ENCODE data around the gene PAQR9. TPM values are rescaled to one million over a fixed set of nuclear protein-coding genes. Genes with fewer than 3 reads are reported as not detected.

PAQR9 gene
- total RNA-seq, 5 donors from 2014 or later (not counting 1 experiment from before 2014, with no cell fraction given): not detected

- DNase-seq: no peak
- H3K4me3 ChIP-seq (ENCODE audit: control insufficient read depth in 1 of 2, extremely low read depth in 1 of 2, low read length in 1 of 2): no peak overlapping the region
- peaks cover 0 to 2% of the 10 kb centered on the region in 2 experiments for H3K27me3 ChIP-seq (replicated peaks in 1 of 2; ENCODE audit: control insufficient read depth in 2 of 2, extremely low read depth in 1 of 2, insufficient read depth in 2 of 2, low read length in 1 of 2)
- no peak overlapping the region for H3K4me3 Mint-ChIP-seq
- no peaks in the 10 kb centered on the region for H3K9me3 ChIP-seq
- no peaks in the 10 kb centered on the region for H3K4me1 ChIP-seq (ENCODE audit: control insufficient read depth in 1 of 2, extremely low read depth in 1 of 2, insufficient read depth in 2 of 2, low read length in 2 of 2)
- H3K4me1 Mint-ChIP-seq: no peaks in the 10 kb centered on the region
- peaks cover 15 to 20% of the 10 kb centered on the region in 2 donors for H3K27me3 Mint-ChIP-seq
- no peaks in the 10 kb centered on the region for H3K36me3 ChIP-seq (ENCODE audit: control insufficient read depth in 2 of 2, extremely low read depth in 1 of 2, insufficient read depth in 1 of 2, low read length in 1 of 2)
- CTCF ChIA-PET: interaction anchor here in 1 of 2 donors (0.6 kb wide), 1 partner anchor 949 kb away, joined by 3 read pairs; no protein-coding TSS in a partner anchor
- no peak overlapping the region for H3K27ac ChIP-seq (ENCODE audit: low read length)
- no peaks in the 10 kb centered on the region for H3K36me3 Mint-ChIP-seq
- POLR2A ChIA-PET: interaction anchor here in 1 of 2 donors (0.6 kb wide), 2 partner anchors 290 to 1480 kb away, joined by 3 to 5 read pairs; no protein-coding TSS in a partner anchor
- ATAC-seq (replicated peaks in 1 of 4): no peak
- H3K27ac Mint-ChIP-seq: no peak overlapping the region
- no CpG with 5 or more reads among the region's 3 CpGs for WGBS (ENCODE audit: insufficient coverage)
- no peaks in the 10 kb centered on the region for H3K9me3 Mint-ChIP-seq
These were observed 17.6 kb upstream of the PAQR9 start for GRCh38 chr3:142981108-142981507.

- no peak overlapping the region for H3K4me3 ChIP-seq (ENCODE audit: control insufficient read depth in 1 of 2, extremely low read depth in 1 of 2, low read length in 1 of 2)
- Mint-ChIP-seq H3K27me3 (peaks cover 22 to 31% of the 10 kb centered on the region in 2 donors), H3K36me3 (no peaks in the 10 kb centered on the region), H3K27ac (no peak overlapping the region), H3K4me3 (no peak overlapping the region), H3K9me3 (no peaks in the 10 kb centered on the region), H3K4me1 (no peaks in the 10 kb centered on the region)
- ATAC-seq (replicated peaks in 1 of 4): no peak
- H3K27me3 ChIP-seq (replicated peaks in 1 of 2; ENCODE audit: control insufficient read depth in 2 of 2, extremely low read depth in 1 of 2, insufficient read depth in 2 of 2, low read length in 1 of 2): peaks cover 0 to 12% of the 10 kb centered on the region in 2 experiments
- WGBS (ENCODE audit: insufficient coverage): no CpG with 5 or more reads among the region's 1 CpG
- no peaks in the 10 kb centered on the region for H3K36me3 ChIP-seq (ENCODE audit: control insufficient read depth in 2 of 2, extremely low read depth in 1 of 2, insufficient read depth in 1 of 2, low read length in 1 of 2)
- ChIA-PET CTCF (no interaction called here), POLR2A (no interaction called here)
- no peak for DNase-seq
- H3K4me1 ChIP-seq (ENCODE audit: control insufficient read depth in 1 of 2, extremely low read depth in 1 of 2, insufficient read depth in 2 of 2, low read length in 2 of 2): no peaks in the 10 kb centered on the region
- H3K9me3 ChIP-seq: no peaks in the 10 kb centered on the region
- no peak overlapping the region for H3K27ac ChIP-seq (ENCODE audit: low read length)
These were observed 13.9 kb upstream of the PAQR9 start for GRCh38 chr3:142977399-142977728.

- Histone ChIP-seq H3K27me3 (replicated peaks in 1 of 2; ENCODE audit: control insufficient read depth in 2 of 2, extremely low read depth in 1 of 2, insufficient read depth in 2 of 2, low read length in 1 of 2) (peaks cover 0 to 16% of the 10 kb centered on the region in 2 experiments), H3K36me3 (ENCODE audit: control insufficient read depth in 2 of 2, extremely low read depth in 1 of 2, insufficient read depth in 1 of 2, low read length in 1 of 2) (no peaks in the 10 kb centered on the region), H3K4me1 (ENCODE audit: control insufficient read depth in 1 of 2, extremely low read depth in 1 of 2, insufficient read depth in 2 of 2, low read length in 2 of 2) (no peaks in the 10 kb centered on the region), H3K27ac (ENCODE audit: low read length) (no peak overlapping the region), H3K9me3 (no peaks in the 10 kb centered on the region), H3K4me3 (ENCODE audit: control insufficient read depth in 1 of 2, extremely low read depth in 1 of 2, low read length in 1 of 2) (no peak overlapping the region)
- ChIA-PET POLR2A (no interaction called here), CTCF (no interaction called here)
- H3K27ac Mint-ChIP-seq: no peak overlapping the region
- 13% methylated on average over 1 of the region's 8 CpGs for WGBS (ENCODE audit: insufficient coverage)
- DNase-seq (no peak), ATAC-seq (replicated peaks in 1 of 4) (no peak)
- no peaks in the 10 kb centered on the region for H3K4me1 Mint-ChIP-seq
- H3K4me3 Mint-ChIP-seq: no peak overlapping the region
- peaks cover 24 to 31% of the 10 kb centered on the region in 2 donors for H3K27me3 Mint-ChIP-seq
- no peaks in the 10 kb centered on the region for H3K36me3 Mint-ChIP-seq
- H3K9me3 Mint-ChIP-seq: no peaks in the 10 kb centered on the region
These were observed 13.3 kb upstream of the PAQR9 start for GRCh38 chr3:142976621-142977398.

GRCh38 chr3:142975316-142975995, 12.0 kb upstream of the PAQR9 start:
- Mint-ChIP-seq H3K36me3 (no peaks in the 10 kb centered on the region), H3K4me3 (no peak overlapping the region), H3K27ac (no peak overlapping the region), H3K4me1 (no peaks in the 10 kb centered on the region), H3K9me3 (no peaks in the 10 kb centered on the region), H3K27me3 (peaks cover 29 to 33% of the 10 kb centered on the region in 2 donors)
- no peaks in the 10 kb centered on the region for H3K36me3 ChIP-seq (ENCODE audit: control insufficient read depth in 2 of 2, extremely low read depth in 1 of 2, insufficient read depth in 1 of 2, low read length in 1 of 2)
- ChIA-PET POLR2A (no interaction called here), CTCF (no interaction called here)
- DNase-seq (no peak), ATAC-seq (replicated peaks in 1 of 4) (no peak)
- H3K9me3 ChIP-seq: no peaks in the 10 kb centered on the region
- no peaks in the 10 kb centered on the region for H3K4me1 ChIP-seq (ENCODE audit: control insufficient read depth in 1 of 2, extremely low read depth in 1 of 2, insufficient read depth in 2 of 2, low read length in 2 of 2)
- no peak overlapping the region for H3K4me3 ChIP-seq (ENCODE audit: control insufficient read depth in 1 of 2, extremely low read depth in 1 of 2, low read length in 1 of 2)
- H3K27ac ChIP-seq (ENCODE audit: low read length): no peak overlapping the region
- H3K27me3 ChIP-seq (replicated peaks in 1 of 2; ENCODE audit: control insufficient read depth in 2 of 2, extremely low read depth in 1 of 2, insufficient read depth in 2 of 2, low read length in 1 of 2): peaks cover 2 to 19% of the 10 kb centered on the region in 2 experiments
- 67% methylated on average over 1 of the region's 4 CpGs for WGBS (ENCODE audit: insufficient coverage)

- H3K4me3 ChIP-seq (ENCODE audit: control insufficient read depth in 1 of 2, extremely low read depth in 1 of 2, low read length in 1 of 2): no peak overlapping the region
These were observed 9.9 kb upstream of the PAQR9 start for GRCh38 chr3:142973217-142974009.

DNA sequence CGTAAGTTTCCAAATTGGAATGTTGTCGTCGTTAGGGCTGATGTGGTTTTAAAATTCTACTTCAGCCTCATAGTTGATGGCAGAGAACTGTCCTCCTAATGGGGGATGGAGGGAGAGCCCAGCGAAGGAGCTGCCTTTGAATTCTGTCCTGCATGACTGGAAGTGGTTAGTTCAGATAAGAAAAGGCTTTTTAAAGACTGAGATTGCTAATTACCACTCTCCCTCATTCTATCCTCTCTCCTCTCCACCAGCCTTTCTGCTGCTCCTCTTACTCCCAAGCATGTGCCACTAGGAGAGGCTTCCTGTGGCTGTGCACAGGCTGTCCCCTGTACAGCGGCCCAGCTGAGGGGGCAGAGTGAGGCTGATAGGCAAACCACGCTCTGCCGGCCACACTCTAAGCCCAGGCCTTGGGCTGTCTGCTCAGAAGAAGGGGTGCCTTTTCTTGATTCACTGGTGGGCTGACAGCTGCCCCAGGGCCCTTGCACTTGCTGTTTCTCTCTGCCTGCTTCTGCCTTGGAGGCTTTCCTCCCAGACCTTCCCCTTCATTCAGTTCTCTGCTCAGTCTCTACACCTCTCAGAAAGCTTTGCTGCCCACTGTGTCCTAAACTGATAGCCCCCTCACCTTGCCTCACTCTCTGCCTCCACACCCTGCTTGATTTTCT, 8.7 kb upstream of the PAQR9 start:
- Mint-ChIP-seq H3K36me3 (no peaks in the 10 kb centered on the region), H3K27ac (no peak overlapping the region), H3K9me3 (no peaks in the 10 kb centered on the region), H3K4me1 (no peaks in the 10 kb centered on the region), H3K4me3 (no peak overlapping the region), H3K27me3 (peaks cover 31 to 40% of the 10 kb centered on the region in 2 donors)
- no peak for DNase-seq
- 86% methylated on average over 6 of the region's 7 CpGs for WGBS (ENCODE audit: insufficient coverage)
- no peak for ATAC-seq (replicated peaks in 1 of 4)
- ChIA-PET CTCF (no interaction called here), POLR2A (no interaction called here)
- Histone ChIP-seq H3K4me1 (ENCODE audit: control insufficient read depth in 1 of 2, extremely low read depth in 1 of 2, insufficient read depth in 2 of 2, low read length in 2 of 2) (no peaks in the 10 kb centered on the region), H3K27me3 (replicated peaks in 1 of 2; ENCODE audit: control insufficient read depth in 2 of 2, extremely low read depth in 1 of 2, insufficient read depth in 2 of 2, low read length in 1 of 2) (peaks cover 2 to 19% of the 10 kb centered on the region in 2 experiments), H3K9me3 (no peaks in the 10 kb centered on the region), H3K27ac (ENCODE audit: low read length) (no peak overlapping the region), H3K36me3 (ENCODE audit: control insufficient read depth in 2 of 2, extremely low read depth in 1 of 2, insufficient read depth in 1 of 2, low read length in 1 of 2) (no peaks in the 10 kb centered on the region), H3K4me3 (ENCODE audit: control insufficient read depth in 1 of 2, extremely low read depth in 1 of 2, low read length in 1 of 2) (no peak overlapping the region)

More at GRCh38 chr3:142973217-142974009, 9.9 kb upstream of the PAQR9 start:
- Mint-ChIP-seq H3K27ac (no peak overlapping the region), H3K36me3 (no peaks in the 10 kb centered on the region), H3K4me3 (no peak overlapping the region), H3K4me1 (no peaks in the 10 kb centered on the region), H3K27me3 (peaks cover 31 to 39% of the 10 kb centered on the region in 2 donors), H3K9me3 (no peaks in the 10 kb centered on the region)
- no peaks in the 10 kb centered on the region for H3K36me3 ChIP-seq (ENCODE audit: control insufficient read depth in 2 of 2, extremely low read depth in 1 of 2, insufficient read depth in 1 of 2, low read length in 1 of 2)
- no peaks in the 10 kb centered on the region for H3K4me1 ChIP-seq (ENCODE audit: control insufficient read depth in 1 of 2, extremely low read depth in 1 of 2, insufficient read depth in 2 of 2, low read length in 2 of 2)
- 86% methylated on average over 7 of the region's 8 CpGs for WGBS (ENCODE audit: insufficient coverage)
- peaks cover 2 to 19% of the 10 kb centered on the region in 2 experiments for H3K27me3 ChIP-seq (replicated peaks in 1 of 2; ENCODE audit: control insufficient read depth in 2 of 2, extremely low read depth in 1 of 2, insufficient read depth in 2 of 2, low read length in 1 of 2)
- no peak overlapping the region for H3K27ac ChIP-seq (ENCODE audit: low read length)
- CTCF ChIA-PET: interaction anchor here in 1 of 2 donors (0.6 kb wide), 1 partner anchor 27 kb away, joined by 5 read pairs; no protein-coding TSS in a partner anchor
- POLR2A ChIA-PET: no interaction called here
- DNase-seq (no peak), ATAC-seq (replicated peaks in 1 of 4) (no peak)
- H3K9me3 ChIP-seq: no peaks in the 10 kb centered on the region

All from T-cell (primary cell).